Lower leg skin (tissue), 4 donors: ENCODE data around the gene DNAH8. TPM values are rescaled to one million over a fixed set of nuclear protein-coding genes. Genes with fewer than 3 reads are reported as not detected.

Experiments
- DNase-seq, 2 donors: peaks; one replicate each; pipeline ENCODE4 v3.0.0-alpha.2; 2019; ENCODE audit warnings: low spot score in 2 of 2
- H3K4me3 ChIP-seq: fragments of 200-600 bp; sonication (generic); 2 replicates; pipeline ENCODE4 v1.5.1; 2017; ENCODE audit warnings: mild to moderate bottlenecking, low read depth; ENCODE audit not compliant: poor library complexity, severe bottlenecking
- POLR2A ChIP-seq, 2 donors: fragments of 450-650 bp; IDR thresholded peaks; one replicate each; pipeline ENCODE4 v1.6.1; 2016 to 2017; ENCODE audit warnings: antibody characterized with exemption in 2 of 2, mild to moderate bottlenecking in 1 of 2, moderate library complexity in 1 of 2
- WGBS, 2 donors: methylation state at CpG; one replicate each; pipeline ENCODE4 v1.1.5; 2018; 5-methylcytosine and 5-hydroxymethylcytosine counted together
- intact Hi-C: fragments of 100-400 bp; cut with DNase I; formaldehyde crosslinking; loops from one replicate; pipeline ENCODE4 v1.15.0; 2023; ENCODE audit warnings: low total_unique reads
- total RNA-seq, 4 donors: library from RNA; depleted of rRNA; stranded (reverse); fragments of >200 nt; gene quantifications; one replicate each; pipeline ENCODE4 v1.1.0, GENCODE V29; 2016
- TF ChIP-seq, protein P1 (sequence below), 3 donors: fragments of 450-650 bp; IDR thresholded peaks; one replicate each; pipeline ENCODE4 v1.5.1; 2016; ENCODE audit warnings: antibody characterized with exemption in 3 of 3, mild to moderate bottlenecking in 3 of 3, moderate library complexity in 2 of 3

Gene DNAH8
- total RNA-seq, 4 donors from 2014 or later: 0.02 to 0.19 (median 0.08) TPM

DNA sequence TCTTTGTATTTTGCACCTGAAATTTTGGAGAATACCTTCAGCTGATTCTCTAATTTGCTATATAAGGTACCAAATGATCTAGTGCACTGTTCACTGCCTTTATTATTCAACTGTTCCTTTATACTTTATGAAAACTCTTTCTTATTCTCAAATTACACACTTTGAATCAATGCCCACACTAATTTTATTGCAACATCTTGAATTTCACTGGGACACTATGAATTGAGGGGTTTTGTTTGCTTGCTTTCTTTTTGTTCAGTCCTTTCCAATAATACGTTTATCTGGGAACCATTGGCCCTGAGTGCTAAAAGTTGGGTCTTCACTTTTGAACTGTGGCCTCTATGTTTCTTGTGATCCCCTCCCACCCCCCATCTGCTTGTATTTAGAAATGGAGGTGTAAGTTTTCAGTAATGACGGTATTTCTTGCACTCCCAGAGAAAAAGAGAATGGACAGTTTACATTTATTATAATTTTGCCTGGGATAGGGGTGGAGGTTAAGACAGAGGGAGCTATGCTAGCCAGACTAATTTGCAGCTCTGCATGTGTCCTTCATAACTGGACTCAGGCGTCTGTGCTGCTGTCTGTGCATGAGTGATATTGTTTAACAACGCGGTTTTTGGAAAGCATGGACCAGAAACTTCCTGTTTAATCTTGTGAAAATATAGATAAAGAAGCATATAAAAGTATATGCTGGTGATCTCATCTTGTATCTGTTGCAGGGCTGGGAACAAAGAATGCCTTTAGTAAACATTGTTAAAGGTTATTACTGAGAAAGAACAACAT is 98.1 kb downstream of the DNAH8 start:
- DNase-seq: no peak
- intact Hi-C loops: no loop called here
- H3K4me3 ChIP-seq: no peak overlapping the region
- TF ChIP-seq, protein P1, sequence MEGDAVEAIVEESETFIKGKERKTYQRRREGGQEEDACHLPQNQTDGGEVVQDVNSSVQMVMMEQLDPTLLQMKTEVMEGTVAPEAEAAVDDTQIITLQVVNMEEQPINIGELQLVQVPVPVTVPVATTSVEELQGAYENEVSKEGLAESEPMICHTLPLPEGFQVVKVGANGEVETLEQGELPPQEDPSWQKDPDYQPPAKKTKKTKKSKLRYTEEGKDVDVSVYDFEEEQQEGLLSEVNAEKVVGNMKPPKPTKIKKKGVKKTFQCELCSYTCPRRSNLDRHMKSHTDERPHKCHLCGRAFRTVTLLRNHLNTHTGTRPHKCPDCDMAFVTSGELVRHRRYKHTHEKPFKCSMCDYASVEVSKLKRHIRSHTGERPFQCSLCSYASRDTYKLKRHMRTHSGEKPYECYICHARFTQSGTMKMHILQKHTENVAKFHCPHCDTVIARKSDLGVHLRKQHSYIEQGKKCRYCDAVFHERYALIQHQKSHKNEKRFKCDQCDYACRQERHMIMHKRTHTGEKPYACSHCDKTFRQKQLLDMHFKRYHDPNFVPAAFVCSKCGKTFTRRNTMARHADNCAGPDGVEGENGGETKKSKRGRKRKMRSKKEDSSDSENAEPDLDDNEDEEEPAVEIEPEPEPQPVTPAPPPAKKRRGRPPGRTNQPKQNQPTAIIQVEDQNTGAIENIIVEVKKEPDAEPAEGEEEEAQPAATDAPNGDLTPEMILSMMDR (IDR thresholded peaks at IDR 0.05): no peak
- no peak for TF ChIP-seq POLR2A (IDR thresholded peaks at IDR 0.05)
- 51 to 57% methylated on average over 5 of the region's 5 CpGs for WGBS, 2 donors

DNA sequence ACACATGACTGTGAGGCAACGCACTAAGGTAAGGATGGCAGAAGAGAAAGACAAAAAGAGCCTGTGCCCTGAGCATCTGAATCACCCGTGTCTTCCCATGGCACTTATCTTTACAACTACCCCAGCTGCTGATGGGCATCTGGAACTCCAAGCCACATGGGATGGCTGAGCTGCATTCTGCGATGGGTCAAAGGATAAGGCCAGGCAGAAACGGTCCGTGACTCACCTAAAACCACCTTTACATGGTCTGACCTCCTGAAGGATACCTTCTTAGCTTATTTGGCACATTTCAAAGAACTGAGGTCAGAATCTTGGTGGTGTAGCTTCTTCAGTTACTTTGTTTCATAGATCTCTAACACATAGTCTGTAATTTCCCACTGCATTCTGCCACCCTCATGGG is 99.7 kb downstream of the DNAH8 start:
- no peak for TF ChIP-seq POLR2A (IDR thresholded peaks at IDR 0.05)
- TF ChIP-seq, protein P1 (IDR thresholded peaks at IDR 0.05): no peak
- WGBS, 2 donors: 70 to 71% methylated on average over 5 of the region's 5 CpGs
- H3K4me3 ChIP-seq: no peak overlapping the region
- intact Hi-C loops: no loop called here
- no peak for DNase-seq

DNA sequence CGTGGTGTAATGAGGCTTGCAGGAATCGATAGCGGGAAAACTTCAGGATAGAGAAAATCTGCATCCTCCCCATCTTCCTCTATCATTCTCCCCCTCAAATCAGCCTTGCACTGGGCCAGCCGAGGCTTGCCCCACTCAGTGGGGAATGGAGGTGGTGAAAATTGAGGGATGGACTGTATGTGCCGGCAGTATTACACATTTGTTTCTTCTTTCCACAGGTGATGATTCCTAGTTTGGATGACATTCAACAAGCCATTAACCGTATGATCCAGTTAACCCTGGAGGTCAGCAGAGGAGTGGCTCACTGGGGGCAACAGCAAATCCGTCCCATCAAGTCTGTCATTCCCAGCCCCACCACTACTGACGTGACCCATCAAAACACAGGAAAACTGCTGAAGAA is 100.1 kb downstream of the DNAH8 start:
- H3K4me3 ChIP-seq: no peak overlapping the region
- TF ChIP-seq, protein P1 (IDR thresholded peaks at IDR 0.05): no peak
- no peak for TF ChIP-seq POLR2A (IDR thresholded peaks at IDR 0.05)
- no peak for DNase-seq
- 69 to 74% methylated on average over 8 of the region's 8 CpGs for WGBS, 2 donors
- intact Hi-C loops: no loop called here

DNA sequence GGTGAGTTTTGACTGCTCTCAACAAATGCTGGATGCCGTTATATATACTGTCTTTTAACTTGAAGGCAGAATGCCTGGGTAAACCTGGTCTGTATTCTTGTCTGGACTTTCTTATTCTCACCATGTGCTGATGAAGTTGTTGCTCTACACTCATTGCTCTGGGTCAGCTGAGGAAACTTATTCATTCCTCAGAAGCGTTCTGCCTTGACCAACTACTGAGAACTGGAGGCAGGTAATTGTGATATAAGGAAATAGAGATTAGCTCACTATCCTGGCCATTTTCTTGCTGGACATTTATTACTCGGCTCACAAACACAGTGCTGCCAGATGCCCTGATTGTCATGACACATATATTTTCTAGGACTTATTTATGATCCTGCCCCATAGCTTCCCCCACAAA is 103.6 kb downstream of the DNAH8 start:
- TF ChIP-seq POLR2A (IDR thresholded peaks at IDR 0.05): no peak
- TF ChIP-seq, protein P1 (IDR thresholded peaks at IDR 0.05): no peak
- no peak for DNase-seq
- 47 to 64% methylated on average over 3 of the region's 3 CpGs for WGBS, 2 donors
- intact Hi-C loops: no loop called here
- no peak overlapping the region for H3K4me3 ChIP-seq

DNA sequence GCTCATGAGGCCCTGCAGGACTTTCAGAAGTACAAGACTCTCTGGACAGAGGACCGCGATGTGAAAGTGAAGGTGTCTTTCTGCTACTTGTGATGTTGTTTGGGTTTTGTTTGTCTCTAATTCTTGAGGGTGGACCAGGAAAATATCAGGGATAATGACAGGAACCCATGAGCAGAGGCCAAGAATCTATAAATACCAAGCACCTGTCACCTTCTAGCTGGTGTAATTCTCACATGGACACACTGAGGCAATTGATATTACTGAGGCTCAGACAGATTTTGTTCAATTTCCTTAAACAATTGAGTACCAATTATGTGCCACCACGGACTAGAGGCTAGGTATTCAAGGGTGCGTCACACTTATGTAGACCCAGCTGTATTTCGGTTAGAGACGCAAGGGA is 107.9 kb downstream of the DNAH8 start:
- TF ChIP-seq POLR2A (IDR thresholded peaks at IDR 0.05): no peak
- TF ChIP-seq, protein P1 (IDR thresholded peaks at IDR 0.05): no peak
- no peak for DNase-seq
- intact Hi-C loops: no loop called here
- 81 to 91% methylated on average over 6 of the region's 6 CpGs for WGBS, 2 donors
- H3K4me3 ChIP-seq: no peak overlapping the region
